SK-N-SH treated with all-trans-retinoic acid at 6 μM for 48 hours (cell line): ENCODE measurements around the gene C2CD5.
A peak's percentile ranks its signal among the peaks of the same experiment; 100 is the strongest.

Experiments used
- ATAC-seq: fragments of 200-7000 bp; cut with Tn5 transposase; 3 replicates; pipeline ENCODE4 v1.9.1; 2020; ENCODE audit warnings: mild to moderate bottlenecking, moderate library complexity
- ARNTL ChIP-seq: fragments of 450-650 bp; formaldehyde crosslinking; IDR thresholded peaks from 2 replicates; pipeline ENCODE4 v1.5.0; 2020; ENCODE audit warnings: low read depth, mild to moderate bottlenecking, moderate library complexity, borderline replicate concordance
- CREB5 ChIP-seq: fragments of 250-450 bp; sonication (Bioruptor Pico); IDR thresholded peaks from 2 replicates; pipeline ENCODE4 v1.5.1; 2020; ENCODE audit warnings: low read depth, mild to moderate bottlenecking, moderate library complexity
- CSDC2 ChIP-seq: fragments of 250-450 bp; sonication (Bioruptor Pico); IDR thresholded peaks from 2 replicates; pipeline ENCODE4 v1.5.0; 2020; ENCODE audit warnings: mild to moderate bottlenecking, moderate library complexity
- CSRNP3 ChIP-seq: fragments of 250-450 bp; sonication (Bioruptor Pico); IDR thresholded peaks from 2 replicates; pipeline ENCODE4 v1.5.1; 2021; ENCODE audit warnings: mild to moderate bottlenecking, moderate library complexity
- ESRRG ChIP-seq: fragments of 250-450 bp; sonication (Bioruptor Pico); IDR thresholded peaks from 2 replicates; pipeline ENCODE4 v1.6.1; 2021; ENCODE audit warnings: mild to moderate bottlenecking
- GLIS3 ChIP-seq: fragments of 250-450 bp; sonication (Bioruptor Pico); IDR thresholded peaks from 2 replicates; pipeline ENCODE4 v1.5.0; 2020; ENCODE audit warnings: mild to moderate bottlenecking, moderate library complexity
- ISL1 ChIP-seq: fragments of 250-450 bp; sonication (Bioruptor Pico); IDR thresholded peaks from 2 replicates; pipeline ENCODE4 v2.1.2; 2022; ENCODE audit warnings: mild to moderate bottlenecking, moderate library complexity
- OSR1 ChIP-seq: fragments of 250-450 bp; sonication (Bioruptor Pico); IDR thresholded peaks from 2 replicates; pipeline ENCODE4 v1.8.0; 2022; ENCODE audit warnings: moderate library complexity, mild to moderate bottlenecking, inconsistent platforms
- PATZ1 ChIP-seq: fragments of 250-450 bp; sonication (Bioruptor Pico); IDR thresholded peaks from 2 replicates; pipeline ENCODE4 v1.8.0; 2020; ENCODE audit warnings: mild to moderate bottlenecking, moderate library complexity, borderline replicate concordance
- POU6F1 ChIP-seq: fragments of 250-450 bp; sonication (Bioruptor Pico); IDR thresholded peaks from 2 replicates; pipeline ENCODE4 v1.8.0; 2021; ENCODE audit warnings: low read depth, mild to moderate bottlenecking, moderate library complexity, borderline replicate concordance
- PPARA ChIP-seq: fragments of 250-450 bp; sonication (Bioruptor Pico); IDR thresholded peaks from 2 replicates; pipeline ENCODE4 v1.5.0; 2020; ENCODE audit warnings: mild to moderate bottlenecking, borderline replicate concordance
- RARB ChIP-seq: fragments of 250-450 bp; sonication (Bioruptor Pico); IDR thresholded peaks from 2 replicates; pipeline ENCODE4 v1.8.0; 2021; ENCODE audit warnings: mild to moderate bottlenecking, moderate library complexity
- SNAI2 ChIP-seq: fragments of 250-450 bp; sonication (Bioruptor Pico); IDR thresholded peaks from 2 replicates; pipeline ENCODE4 v1.5.0; 2020; ENCODE audit warnings: mild to moderate bottlenecking, moderate library complexity
- TCF4 ChIP-seq: fragments of 250-450 bp; sonication (Bioruptor Pico); IDR thresholded peaks from 2 replicates; pipeline ENCODE4 v1.8.0; 2021; ENCODE audit warnings: mild to moderate bottlenecking, moderate library complexity, borderline replicate concordance
- TSHZ2 ChIP-seq: fragments of 250-450 bp; sonication (Bioruptor Pico); IDR thresholded peaks from 2 replicates; pipeline ENCODE4 v1.5.0; 2020; ENCODE audit warnings: mild to moderate bottlenecking, moderate library complexity
- ZC3H10 ChIP-seq: fragments of 250-450 bp; sonication (Bioruptor Pico); IDR thresholded peaks from 2 replicates; pipeline ENCODE4 v1.5.1; 2021; ENCODE audit warnings: mild to moderate bottlenecking, moderate library complexity
- ZFP3 ChIP-seq: fragments of 250-450 bp; sonication (Bioruptor Pico); IDR thresholded peaks from 2 replicates; pipeline ENCODE4 v1.5.0; 2020; ENCODE audit warnings: mild to moderate bottlenecking, moderate library complexity
- ZFP30 ChIP-seq: fragments of 450-650 bp; formaldehyde crosslinking; IDR thresholded peaks from 2 replicates; pipeline ENCODE4 v1.5.0; 2022; ENCODE audit warnings: mild to moderate bottlenecking, moderate library complexity
- ZNF565 ChIP-seq: fragments of 450-650 bp; formaldehyde crosslinking; conservative IDR thresholded peaks from 2 replicates; pipeline ENCODE4 v1.5.0; 2020; ENCODE audit warnings: low read depth, mild to moderate bottlenecking, moderate library complexity
- ZNF70 ChIP-seq: fragments of 450-650 bp; formaldehyde crosslinking; IDR thresholded peaks from 2 replicates; pipeline ENCODE4 v1.5.0; 2020; ENCODE audit warnings: mild to moderate bottlenecking, moderate library complexity
- ZNF8 ChIP-seq: fragments of 450-650 bp; formaldehyde crosslinking; IDR thresholded peaks from 2 replicates; pipeline ENCODE4 v1.5.0; 2020; ENCODE audit warnings: mild to moderate bottlenecking, moderate library complexity

C2CD5 gene

GRCh38 chr12:22443379-22444316 is 100.7 kb downstream of the C2CD5 start:
- TF ChIP-seq ZFP3: no peak
- no peak for TF ChIP-seq RARB
- no peak for TF ChIP-seq OSR1
- TF ChIP-seq CREB5 (CRISPR knock-in tag): no peak
- TF ChIP-seq ARNTL (CRISPR knock-in tag): no peak
- TF ChIP-seq ZFP30 (CRISPR knock-in tag): no peak
- TF ChIP-seq ZC3H10: no peak
- no peak for TF ChIP-seq ISL1 (CRISPR knock-in tag)
- TF ChIP-seq PPARA: no peak
- TF ChIP-seq SNAI2 (CRISPR knock-in tag): no peak
- TF ChIP-seq ESRRG (CRISPR knock-in tag): no peak
- TF ChIP-seq ZNF565 (CRISPR knock-in tag): no peak
- TF ChIP-seq GLIS3 (CRISPR knock-in tag): no peak
- no peak for TF ChIP-seq CSDC2
- TF ChIP-seq ZNF70 (CRISPR knock-in tag): no peak
- no peak for TF ChIP-seq POU6F1 (CRISPR knock-in tag)
- TF ChIP-seq CSRNP3 (CRISPR knock-in tag): no peak
- ATAC-seq: peak; percentile 100

GRCh38 chr12:22437031-22437806 is 107.1 kb downstream of the C2CD5 start:
- no peak; the same call in 2 of the 3 replicates for ATAC-seq
- TF ChIP-seq CSRNP3 (CRISPR knock-in tag): no peak
- TF ChIP-seq GLIS3 (CRISPR knock-in tag): no peak
- no peak for TF ChIP-seq OSR1
- no peak for TF ChIP-seq TSHZ2 (CRISPR knock-in tag)
- TF ChIP-seq ZNF70 (CRISPR knock-in tag): no peak
- TF ChIP-seq PATZ1 (CRISPR knock-in tag): no peak
- no peak for TF ChIP-seq SNAI2 (CRISPR knock-in tag)
- TF ChIP-seq TCF4: no peak
- TF ChIP-seq ZNF8 (CRISPR knock-in tag): no peak
- TF ChIP-seq ESRRG (CRISPR knock-in tag): no peak
- no peak for TF ChIP-seq ISL1 (CRISPR knock-in tag)
- no peak for TF ChIP-seq ARNTL (CRISPR knock-in tag)
- TF ChIP-seq RARB: no peak
